Hepatocyte (in vitro differentiated cells): Measurements from ENCODE around the gene FGF2. TPM values are rescaled to one million over a fixed set of nuclear protein-coding genes. Genes with fewer than 3 reads are reported as not detected.
A peak's percentile ranks its signal among the peaks of the same experiment; 100 is the strongest.
"Not testable (repeated sequence)": the region's sequence is repeated elsewhere in the genome, so short reads cannot be mapped to it uniquely, and the experiment has no call there.

Source experiments
- DNase-seq: peaks from one replicate; pipeline ENCODE4 v3.0.0-alpha.2; 2016; ENCODE audit warnings: low spot score
- H2AFZ ChIP-seq: fragments of 200-600 bp; sonication (generic); 2 replicates; pipeline ENCODE4 v1.6.0; 2016; ENCODE audit warnings: antibody characterized with exemption, mild to moderate bottlenecking
- H3K27ac ChIP-seq: fragments of 200-600 bp; sonication (generic); 2 replicates; pipeline ENCODE4 v1.5.1; 2016; ENCODE audit warnings: mild to moderate bottlenecking
- H3K27me3 ChIP-seq: fragments of 200-600 bp; sonication (generic); 2 replicates; pipeline ENCODE4 v1.6.1; 2016
- H3K36me3 ChIP-seq: fragments of 200-600 bp; sonication (generic); replicated peaks from 2 replicates; pipeline ENCODE4 v1.5.1; 2016; ENCODE audit warnings: low read depth; ENCODE audit not compliant: insufficient read depth
- H3K4me1 ChIP-seq: fragments of 200-600 bp; sonication (generic); 2 replicates; pipeline ENCODE4 v1.5.1; 2016; ENCODE audit warnings: mild to moderate bottlenecking, moderate library complexity; ENCODE audit not compliant: insufficient read depth
- H3K4me2 ChIP-seq: fragments of 200-600 bp; sonication (generic); 2 replicates; pipeline ENCODE4 v1.6.0; 2016
- H3K4me3 ChIP-seq: fragments of 200-600 bp; sonication (generic); 2 replicates; pipeline ENCODE4 v1.5.1; 2016; ENCODE audit warnings: mild to moderate bottlenecking
- H3K79me2 ChIP-seq: fragments of 200-600 bp; sonication (generic); 2 replicates; pipeline ENCODE4 v1.6.0; 2017; ENCODE audit warnings: mild to moderate bottlenecking
- H3K9me2 ChIP-seq: fragments of 200-600 bp; sonication (generic); replicated peaks from 2 replicates; pipeline ENCODE4 v1.6.0; 2017; ENCODE audit warnings: mild to moderate bottlenecking; ENCODE audit not compliant: insufficient read depth
- H3K9me3 ChIP-seq: fragments of 200-600 bp; sonication (generic); 2 replicates; pipeline ENCODE4 v1.5.1; 2016; ENCODE audit warnings: low read depth, mild to moderate bottlenecking
- H4K20me1 ChIP-seq: fragments of 200-600 bp; sonication (generic); 2 replicates; pipeline ENCODE4 v1.6.0; 2016; ENCODE audit warnings: mild to moderate bottlenecking; ENCODE audit not compliant: insufficient read depth, poor library complexity, severe bottlenecking
- EZH2 ChIP-seq: fragments of 200-600 bp; sonication (generic); IDR thresholded peaks from 2 replicates; pipeline ENCODE4 v1.6.1; 2016; ENCODE audit warnings: antibody characterized with exemption, mild to moderate bottlenecking, borderline replicate concordance
- EZH2phosphoT487 ChIP-seq: fragments of 200-600 bp; sonication (generic); IDR thresholded peaks from one replicate; pipeline ENCODE4 v1.6.1; 2018; ENCODE audit warnings: antibody characterized with exemption, mild to moderate bottlenecking, low read depth, moderate library complexity; ENCODE audit not compliant: unreplicated experiment, severe bottlenecking
- WGBS: methylation state at CpG from one replicate; pipeline ENCODE4 v1.1.6; 2016; ENCODE audit warnings: low lambda C conversion rate; ENCODE audit errors: missing lambda C conversion rate; 5-methylcytosine and 5-hydroxymethylcytosine counted together
- polyA plus RNA-seq: library from polyadenylated mRNA; unstranded; fragments of >200 nt; fragmentation: Nextera tagmentation; extraction: Ambion mirVana; gene quantifications from 2 replicates; pipeline ENCODE4 v1.2.1, GENCODE V29; 2016
- total RNA-seq: library from RNA; depleted of rRNA; stranded (reverse); fragments of >200 nt; gene quantifications from 2 replicates; pipeline ENCODE4 v1.2.3, GENCODE V29; 2014
- TF ChIP-seq, protein P1 (sequence below): fragments of 200-600 bp; sonication (generic); IDR thresholded peaks from 2 replicates; pipeline ENCODE4 v1.5.1; 2016; ENCODE audit warnings: antibody characterized with exemption, mild to moderate bottlenecking; ENCODE audit not compliant: poor library complexity

Gene FGF2
- total and polyA plus RNA-seq, 2 experiments from 2014 or later, result 3.9 to 9.7 TPM

DNA sequence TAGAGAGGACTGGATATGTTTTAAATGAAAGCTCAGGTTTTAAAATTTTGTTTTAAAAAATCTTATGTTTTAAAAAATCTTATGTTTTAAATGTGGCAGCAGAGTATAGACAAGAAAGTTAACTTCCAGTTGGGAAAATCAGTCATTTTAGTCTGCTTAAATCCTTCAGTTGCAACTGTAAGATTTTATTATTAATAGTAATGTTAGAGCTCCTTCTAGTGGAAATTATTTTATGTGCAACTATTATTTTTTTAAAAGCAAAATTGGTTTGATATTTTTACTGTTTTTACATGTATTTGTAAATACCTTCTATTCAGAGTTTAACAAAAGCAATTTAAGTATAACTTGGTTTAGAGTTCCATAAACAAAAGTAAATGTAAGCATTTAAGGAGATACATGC lies 104.2 kb downstream of the FGF2 start:
- no peak for DNase-seq
- no peaks in the 10 kb centered on the region for H3K9me2 ChIP-seq
- H3K4me1 ChIP-seq, result no peaks in the 10 kb centered on the region

GRCh38 chr4:122932763-122933162 lies 106.1 kb downstream of the FGF2 start:
- Histone ChIP-seq H3K36me3 (no peaks in the 10 kb centered on the region), H3K27me3 (no peaks in the 10 kb centered on the region), H3K79me2 (no peaks in the 10 kb centered on the region), H3K9me2 (no peaks in the 10 kb centered on the region), H3K4me3 (no peak overlapping the region), H3K27ac (no peak overlapping the region), H2AFZ (no peak overlapping the region), H3K9me3 (no peaks in the 10 kb centered on the region), H4K20me1 (no peaks in the 10 kb centered on the region), H3K4me2 (no peak overlapping the region), H3K4me1 (no peaks in the 10 kb centered on the region)
- TF ChIP-seq, protein P1, sequence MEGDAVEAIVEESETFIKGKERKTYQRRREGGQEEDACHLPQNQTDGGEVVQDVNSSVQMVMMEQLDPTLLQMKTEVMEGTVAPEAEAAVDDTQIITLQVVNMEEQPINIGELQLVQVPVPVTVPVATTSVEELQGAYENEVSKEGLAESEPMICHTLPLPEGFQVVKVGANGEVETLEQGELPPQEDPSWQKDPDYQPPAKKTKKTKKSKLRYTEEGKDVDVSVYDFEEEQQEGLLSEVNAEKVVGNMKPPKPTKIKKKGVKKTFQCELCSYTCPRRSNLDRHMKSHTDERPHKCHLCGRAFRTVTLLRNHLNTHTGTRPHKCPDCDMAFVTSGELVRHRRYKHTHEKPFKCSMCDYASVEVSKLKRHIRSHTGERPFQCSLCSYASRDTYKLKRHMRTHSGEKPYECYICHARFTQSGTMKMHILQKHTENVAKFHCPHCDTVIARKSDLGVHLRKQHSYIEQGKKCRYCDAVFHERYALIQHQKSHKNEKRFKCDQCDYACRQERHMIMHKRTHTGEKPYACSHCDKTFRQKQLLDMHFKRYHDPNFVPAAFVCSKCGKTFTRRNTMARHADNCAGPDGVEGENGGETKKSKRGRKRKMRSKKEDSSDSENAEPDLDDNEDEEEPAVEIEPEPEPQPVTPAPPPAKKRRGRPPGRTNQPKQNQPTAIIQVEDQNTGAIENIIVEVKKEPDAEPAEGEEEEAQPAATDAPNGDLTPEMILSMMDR, result no peak
- TF ChIP-seq EZH2phosphoT487 (no peak), EZH2 (no peak)
- DNase-seq, result no peak

More for the DNA sequence above, 104.2 kb downstream of the FGF2 start:
- H3K27me3 ChIP-seq, result no peaks in the 10 kb centered on the region
- H3K79me2 ChIP-seq, result peaks cover 4% of the 10 kb centered on the region
- no peak overlapping the region for H2AFZ ChIP-seq
- no peaks in the 10 kb centered on the region for H4K20me1 ChIP-seq
- H3K9me3 ChIP-seq, result no peaks in the 10 kb centered on the region
- no peak overlapping the region for H3K27ac ChIP-seq
- no peak overlapping the region for H3K4me3 ChIP-seq
- H3K4me2 ChIP-seq, result no peak overlapping the region
- no peaks in the 10 kb centered on the region for H3K36me3 ChIP-seq
- TF ChIP-seq, protein P1, result peak; percentile 67
- TF ChIP-seq EZH2, result no peak
- TF ChIP-seq EZH2phosphoT487, result no peak

DNA sequence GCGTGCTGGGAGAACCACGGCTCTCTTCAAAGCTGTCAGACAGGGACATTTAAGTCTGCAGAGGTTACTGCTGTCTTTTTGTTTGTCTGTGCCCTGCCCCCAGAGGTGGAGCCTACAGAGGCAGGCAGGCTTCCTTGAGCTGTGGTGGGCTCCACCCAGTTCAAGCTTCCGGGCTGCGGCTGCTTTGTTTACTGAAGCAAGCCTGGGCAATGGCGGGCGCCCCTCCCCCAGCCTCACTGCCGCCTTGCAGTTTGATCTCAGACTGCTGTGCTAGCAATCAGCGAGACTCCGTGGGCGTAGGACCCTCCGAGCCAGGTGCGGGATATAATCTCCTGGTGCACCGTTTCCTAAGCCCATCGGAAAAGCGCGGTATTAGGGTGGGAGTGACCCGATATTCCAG lies 118.5 kb downstream of the FGF2 start:
- not testable (repeated sequence) for H3K9me3 ChIP-seq, H3K79me2 ChIP-seq, DNase-seq, H3K36me3 ChIP-seq, H4K20me1 ChIP-seq, H2AFZ ChIP-seq, H3K4me3 ChIP-seq, H3K27me3 ChIP-seq, H3K4me2 ChIP-seq, H3K4me1 ChIP-seq, H3K9me2 ChIP-seq, H3K27ac ChIP-seq
- 96% methylated on average over 15 of the region's 17 CpGs for WGBS

DNA sequence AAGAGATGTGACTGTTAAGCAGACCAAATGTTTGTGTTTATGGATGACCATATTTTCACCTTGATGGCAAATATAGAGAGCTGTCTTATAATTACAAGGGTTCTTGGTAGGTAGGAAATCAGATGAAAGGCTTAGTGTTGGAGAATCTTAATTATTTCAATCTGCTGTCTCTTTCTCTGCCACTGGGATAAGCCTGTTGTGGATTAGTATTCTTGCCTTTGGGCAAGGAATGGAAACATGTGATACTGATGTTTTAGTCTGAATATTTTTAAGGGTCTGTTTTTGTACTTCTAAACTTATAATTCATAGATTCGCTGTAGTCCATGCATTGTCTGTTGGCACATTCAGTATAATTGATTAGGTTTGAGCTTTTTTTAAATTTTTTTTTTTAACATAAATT lies 119.5 kb downstream of the FGF2 start:
- no peaks in the 10 kb centered on the region for H3K9me3 ChIP-seq
- no peak overlapping the region for H3K4me2 ChIP-seq
- DNase-seq, result no peak
- H2AFZ ChIP-seq, result no peak overlapping the region
- H3K27ac ChIP-seq, result no peak overlapping the region
- no peak overlapping the region for H3K4me3 ChIP-seq
- no peaks in the 10 kb centered on the region for H3K27me3 ChIP-seq
- no peaks in the 10 kb centered on the region for H3K4me1 ChIP-seq
- H3K79me2 ChIP-seq, result no peaks in the 10 kb centered on the region
- no peaks in the 10 kb centered on the region for H3K9me2 ChIP-seq
- TF ChIP-seq, protein P1, result no peak
- no peak for TF ChIP-seq EZH2
- TF ChIP-seq EZH2phosphoT487, result no peak
- WGBS, result 95% methylated on average over 1 of the region's 1 CpG
- H4K20me1 ChIP-seq, result no peaks in the 10 kb centered on the region
- H3K36me3 ChIP-seq, result no peaks in the 10 kb centered on the region

Other genes with a start within 250 kb of the FGF2 start
- not detected in 2 replicates for gene IL21, start 205.8 kb upstream of the FGF2 start, total RNA-seq
- gene IL21, start 205.8 kb upstream of the FGF2 start, polyA plus RNA-seq, result not detected in 2 replicates
- gene BBS12, start 94.1 kb upstream of the FGF2 start, total RNA-seq, result 3.9 and 4.7 TPM in 2 replicates
- gene BBS12, start 94.1 kb upstream of the FGF2 start, polyA plus RNA-seq, result 3.0 and 4.3 TPM in 2 replicates
- gene NUDT6, start 95.8 kb downstream of the FGF2 start, total RNA-seq, result 5.3 and 11.0 TPM in 2 replicates
- 4.4 and 5.6 TPM in 2 replicates for gene NUDT6, start 95.8 kb downstream of the FGF2 start, polyA plus RNA-seq